Progenitor cell of endocrine pancreas (in vitro differentiated cells): ENCODE results near the gene NCBP1. TPM values are rescaled to one million over a fixed set of nuclear protein-coding genes. Genes with fewer than 3 reads are reported as not detected.
"Not testable (repeated sequence)": the region's sequence is repeated elsewhere in the genome, so short reads cannot be mapped to it uniquely, and the experiment has no call there.

Source experiments
- DNase-seq: peaks from one replicate; pipeline ENCODE4 v3.0.0; 2021; ENCODE audit warnings: low spot score; ENCODE audit not compliant: unreplicated experiment
- H3K27ac Mint-ChIP-seq: 2 replicates; pipeline ENCODE4 v1.8.0; 2021; ENCODE audit warnings: mild to moderate bottlenecking, moderate library complexity, mixed read lengths
- H3K27me3 Mint-ChIP-seq: 2 replicates; pipeline ENCODE4 v1.8.0; 2021; ENCODE audit warnings: mixed read lengths
- H3K36me3 Mint-ChIP-seq: 2 replicates; pipeline ENCODE4 v1.8.0; 2022; ENCODE audit warnings: mixed read lengths; ENCODE audit not compliant: insufficient read depth
- H3K4me1 Mint-ChIP-seq: 2 replicates; pipeline ENCODE4 v1.8.0; 2021; ENCODE audit warnings: low read depth, mixed read lengths
- H3K4me3 Mint-ChIP-seq: 2 replicates; pipeline ENCODE4 v1.8.0; 2021; ENCODE audit warnings: low read depth, mild to moderate bottlenecking, moderate library complexity, mixed read lengths
- H3K9me3 Mint-ChIP-seq: 2 replicates; pipeline ENCODE4 v1.8.0; 2021; ENCODE audit warnings: low read depth, mixed read lengths
- long read RNA-seq: library from polyadenylated mRNA; unstranded; transcript quantifications from one replicate; pipeline ENCODE4 v2.0.0, GENCODE V29; 2020
- total RNA-seq: library from RNA; stranded (reverse); gene quantifications from 2 replicates; pipeline ENCODE4 v1.2.1, GENCODE V29; 2021
- TF ChIP-seq, protein P1 (sequence below): fragments of 200-600 bp; sonication (generic); IDR thresholded peaks from one replicate; pipeline ENCODE4 v1.5.0; 2021; ENCODE audit warnings: antibody characterized with exemption, mild to moderate bottlenecking; ENCODE audit not compliant: unreplicated experiment

The NCBP1 gene
- 45.9 and 55.7 TPM in 2 replicates for total RNA-seq
- long read RNA-seq, full-length matches to known transcripts = 114 of 167 reads
- long read RNA-seq, partial matches to known transcripts = 33 of 167 reads
- long read RNA-seq, other reads (novel, unspliced or antisense) = 20 of 167 reads

DNA sequence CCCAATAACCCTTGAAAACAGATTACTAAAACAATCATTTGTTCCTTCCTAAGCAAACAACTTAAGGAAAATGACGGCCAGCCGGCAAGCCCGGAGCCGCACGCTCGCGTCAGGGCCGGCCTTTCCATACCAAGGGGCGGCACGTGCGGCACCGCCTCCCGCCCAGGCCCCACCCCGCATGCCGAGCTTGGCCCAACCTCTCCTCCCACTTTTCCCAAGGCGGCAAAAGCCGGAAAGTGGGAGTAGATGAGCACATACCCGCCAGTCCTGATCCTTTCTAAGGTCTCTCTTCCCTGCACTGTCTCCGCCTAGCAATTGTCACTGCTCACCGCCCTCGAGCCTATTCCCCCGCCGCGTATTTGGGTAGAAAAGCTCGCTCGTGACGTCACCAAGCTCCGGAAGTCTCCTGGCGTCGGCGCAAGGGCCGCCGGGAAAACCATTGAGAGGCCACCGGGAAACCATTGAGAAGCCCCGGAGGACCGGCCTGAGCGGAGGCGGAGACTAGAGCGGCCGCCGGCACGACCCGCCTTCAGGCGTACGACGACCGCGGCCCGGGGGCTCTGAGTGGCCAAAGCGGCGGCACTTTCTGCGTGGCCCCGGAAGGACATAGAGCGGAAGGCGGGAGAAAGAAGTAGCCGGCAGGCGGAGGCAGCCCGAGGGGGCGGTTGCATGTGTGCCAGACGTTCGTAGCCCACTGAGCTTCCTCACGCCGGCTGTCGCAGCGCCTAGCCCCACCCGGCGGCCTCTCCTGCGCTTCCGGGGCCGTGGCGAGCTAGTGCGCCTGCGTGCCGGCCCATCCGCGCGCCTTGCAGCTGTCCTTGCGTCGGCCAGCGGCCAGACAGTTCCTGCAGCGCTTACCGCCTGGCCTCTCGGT is at the start of gene NCBP1, which contains the start of gene TSTD2:
Gene NCBP1 (plus strand): TSS at position 837 of the 874 bp plus-strand sequence. CDS start 61 bp downstream, outside the sequence.
Gene TSTD2 (minus strand): TSS at position 384 of the 874 bp plus-strand sequence. CDS start 5,806 bp downstream, outside the sequence.
- H3K27ac Mint-ChIP-seq = peak within 1 kb of the TSS; percentile 100
- no peaks in the 10 kb centered on the region for H3K9me3 Mint-ChIP-seq
- H3K27me3 Mint-ChIP-seq = no peaks in the 10 kb centered on the region
- H3K36me3 Mint-ChIP-seq = no peaks in the 10 kb centered on the region
- TF ChIP-seq, protein P1, sequence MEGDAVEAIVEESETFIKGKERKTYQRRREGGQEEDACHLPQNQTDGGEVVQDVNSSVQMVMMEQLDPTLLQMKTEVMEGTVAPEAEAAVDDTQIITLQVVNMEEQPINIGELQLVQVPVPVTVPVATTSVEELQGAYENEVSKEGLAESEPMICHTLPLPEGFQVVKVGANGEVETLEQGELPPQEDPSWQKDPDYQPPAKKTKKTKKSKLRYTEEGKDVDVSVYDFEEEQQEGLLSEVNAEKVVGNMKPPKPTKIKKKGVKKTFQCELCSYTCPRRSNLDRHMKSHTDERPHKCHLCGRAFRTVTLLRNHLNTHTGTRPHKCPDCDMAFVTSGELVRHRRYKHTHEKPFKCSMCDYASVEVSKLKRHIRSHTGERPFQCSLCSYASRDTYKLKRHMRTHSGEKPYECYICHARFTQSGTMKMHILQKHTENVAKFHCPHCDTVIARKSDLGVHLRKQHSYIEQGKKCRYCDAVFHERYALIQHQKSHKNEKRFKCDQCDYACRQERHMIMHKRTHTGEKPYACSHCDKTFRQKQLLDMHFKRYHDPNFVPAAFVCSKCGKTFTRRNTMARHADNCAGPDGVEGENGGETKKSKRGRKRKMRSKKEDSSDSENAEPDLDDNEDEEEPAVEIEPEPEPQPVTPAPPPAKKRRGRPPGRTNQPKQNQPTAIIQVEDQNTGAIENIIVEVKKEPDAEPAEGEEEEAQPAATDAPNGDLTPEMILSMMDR = no peak
- DNase-seq = peak; percentile 87
- peaks cover 37% of the 10 kb centered on the region for H3K4me1 Mint-ChIP-seq
- peak within 1 kb of the TSS; percentile 94 for H3K4me3 Mint-ChIP-seq

- H3K9me3 Mint-ChIP-seq, H3K27ac Mint-ChIP-seq, H3K4me1 Mint-ChIP-seq: not testable (repeated sequence)
Measured at GRCh38 chr9:97584778-97585177, 48.8 kb upstream of the NCBP1 start.

GRCh38 chr9:97586909-97587308 is 46.7 kb upstream of the NCBP1 start:
- not testable (repeated sequence) for H3K27me3 Mint-ChIP-seq, H3K4me1 Mint-ChIP-seq, H3K4me3 Mint-ChIP-seq, H3K9me3 Mint-ChIP-seq, DNase-seq, H3K27ac Mint-ChIP-seq
- peaks cover 16% of the 10 kb centered on the region for H3K36me3 Mint-ChIP-seq

More at GRCh38 chr9:97584778-97585177, 48.8 kb upstream of the NCBP1 start:
- H3K4me3 Mint-ChIP-seq, DNase-seq, H3K27me3 Mint-ChIP-seq: not testable (repeated sequence)
- H3K36me3 Mint-ChIP-seq = peaks cover 16% of the 10 kb centered on the region

- no peaks in the 10 kb centered on the region for H3K4me1 Mint-ChIP-seq
- no peak overlapping the region for H3K4me3 Mint-ChIP-seq
- H3K36me3 Mint-ChIP-seq = peaks cover 17% of the 10 kb centered on the region
- no peaks in the 10 kb centered on the region for H3K27me3 Mint-ChIP-seq
- DNase-seq = no peak
- TF ChIP-seq, protein P1 = no peak
- H3K27ac Mint-ChIP-seq = no peak overlapping the region
- H3K9me3 Mint-ChIP-seq = peaks cover 6% of the 10 kb centered on the region
Measured at GRCh38 chr9:97591535-97591934, 42.1 kb upstream of the NCBP1 start.

DNA sequence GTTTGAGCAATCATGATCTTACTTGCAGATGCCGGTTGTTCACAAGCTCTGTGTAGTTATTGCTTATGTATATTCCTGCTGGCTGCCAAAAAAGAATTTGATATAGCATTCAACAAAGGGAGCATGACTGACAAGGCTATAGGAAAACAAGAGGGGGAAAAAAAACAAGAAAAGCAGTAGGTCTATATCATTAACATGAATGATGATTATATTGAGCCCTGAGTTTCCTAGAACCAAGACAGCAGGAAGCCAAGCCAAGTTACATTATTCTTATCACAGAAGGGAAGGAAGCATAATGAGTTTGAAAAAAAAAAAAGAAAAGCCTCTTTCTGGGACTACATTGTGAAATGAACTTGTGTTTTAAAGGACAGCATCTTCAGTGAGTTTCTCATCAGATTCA is 41.5 kb upstream of the NCBP1 start:
- Mint-ChIP-seq H3K36me3 (peaks cover 13% of the 10 kb centered on the region), H3K9me3 (peaks cover 3% of the 10 kb centered on the region), H3K27me3 (no peaks in the 10 kb centered on the region), H3K27ac (no peak overlapping the region), H3K4me3 (no peak overlapping the region), H3K4me1 (no peaks in the 10 kb centered on the region)
- DNase-seq = no peak
- TF ChIP-seq, protein P1 = no peak

DNA sequence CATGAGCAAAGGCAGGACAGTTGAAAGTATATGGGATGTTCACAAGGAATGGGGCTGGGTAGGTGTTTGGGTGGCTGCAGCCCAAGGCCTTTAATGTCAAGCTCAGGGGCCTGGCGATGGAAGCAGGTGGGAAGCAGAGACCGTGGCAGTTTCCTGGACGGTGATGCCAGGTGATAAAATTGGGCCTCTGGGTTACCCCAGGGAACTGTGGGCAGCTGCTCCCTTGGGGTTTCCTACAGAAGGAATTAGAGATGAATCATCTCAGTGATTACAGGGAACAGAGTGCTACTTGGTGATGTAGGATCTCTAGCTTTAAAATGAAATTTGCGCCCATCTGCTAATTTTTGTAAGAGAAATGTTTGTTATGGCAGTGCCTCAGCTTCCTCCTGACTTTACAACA is 39.7 kb upstream of the NCBP1 start:
- Mint-ChIP-seq H3K27ac (peak overlapping the region; percentile 13), H3K4me3 (no peak overlapping the region), H3K4me1 (peaks cover 5% of the 10 kb centered on the region), H3K36me3 (peaks cover 5% of the 10 kb centered on the region), H3K9me3 (no peaks in the 10 kb centered on the region), H3K27me3 (no peaks in the 10 kb centered on the region)
- DNase-seq = no peak
- TF ChIP-seq, protein P1 = no peak
